ENCODE results near the gene SPRED2. TPM values are rescaled to one million over a fixed set of nuclear protein-coding genes. Genes with fewer than 3 reads are reported as not detected.

Gene SPRED2
- total and polyA plus RNA-seq, 2 of the 8 experiments (the other 6 are each of a cell fraction or from before 2014, with no cell fraction given): 15.3 to 22.5 TPM

GRCh38 chr2:65309699-65310098 lies 122.7 kb downstream of the SPRED2 start:
- Histone ChIP-seq H3K79me2 (ENCODE audit: control insufficient read depth in 1 of 2, insufficient read depth in 2 of 2, low read length in 2 of 2) (no peaks in the 10 kb centered on the region), H2BK12ac (ENCODE audit: low read depth, low read length) (no peak overlapping the region), H2BK20ac (ENCODE audit: low read length) (no peak overlapping the region), H3K36me3 (ENCODE audit: control insufficient read depth in 2 of 4, insufficient read depth in 4 of 4, low read length in 3 of 4) (peaks cover 0 to 6% (median 0%) of the 10 kb centered on the region in 4 experiments; a peak in 1 of 8 replicates), H3K27me3 (replicated peaks in 1 of 4; ENCODE audit: control insufficient read depth in 3 of 4, extremely low read depth in 1 of 4, insufficient read depth in 3 of 4, low read length in 3 of 4) (no peaks in the 10 kb centered on the region), H3K14ac (ENCODE audit: insufficient read length) (no peak overlapping the region), H3K4me1 (replicated peaks in 1 of 4; ENCODE audit: control insufficient read depth in 3 of 4, insufficient read depth in 4 of 4, low read length in 3 of 4) (no peaks in the 10 kb centered on the region), H2AFZ (ENCODE audit: low read length) (no peak overlapping the region), H3K18ac (ENCODE audit: extremely low read depth, low read length) (no peak overlapping the region), H3K23ac (ENCODE audit: insufficient read length) (no peak overlapping the region), H3K9ac (replicated peaks in 1 of 4; ENCODE audit: extremely low read depth in 1 of 4, low read depth in 3 of 4, low read length in 3 of 4) (no peak overlapping the region), H3K23me2 (ENCODE audit: low read depth, low read length) (no peaks in the 10 kb centered on the region; the same call in 1 of the 2 replicates), H2AK5ac (ENCODE audit: low read depth, low read length) (no peak overlapping the region), H4K8ac (ENCODE audit: extremely low read depth, insufficient read depth, low read length) (no peak overlapping the region), H3K9me3 (ENCODE audit: insufficient read depth in 2 of 2, low read depth in 1 of 2, low read length in 1 of 2) (no peaks in the 10 kb centered on the region), H3K27ac (ENCODE audit: low read depth, low read length) (no peak overlapping the region), H3K4me2 (ENCODE audit: insufficient read depth in 1 of 2, low read depth in 2 of 2, low read length in 2 of 2) (no peak overlapping the region), H3K4ac (replicated peaks; ENCODE audit: insufficient read length, low read depth, low read length) (no peak overlapping the region), H4K20me1 (replicated peaks in 1 of 2; ENCODE audit: control insufficient read depth in 1 of 2, insufficient read depth in 2 of 2, low read length in 2 of 2) (peaks cover 0 to 3% of the 10 kb centered on the region in 2 experiments), H3K56ac (replicated peaks; ENCODE audit: insufficient read length, low read depth, low read length) (no peak overlapping the region), H3K4me3 (ENCODE audit: extremely low read depth in 1 of 4, insufficient read depth in 2 of 4, low read depth in 3 of 4, low read length in 4 of 4) (no peak overlapping the region), H2BK120ac (replicated peaks; ENCODE audit: low read depth, low read length) (no peak overlapping the region), H4K91ac (replicated peaks; ENCODE audit: insufficient read length, low read length) (no peak overlapping the region), H2BK5ac (ENCODE audit: low read depth, low read length) (no peak overlapping the region), H4K5ac (ENCODE audit: insufficient read length, low read depth, low read length) (no peak overlapping the region), H3K79me1 (ENCODE audit: low read depth, low read length) (no peaks in the 10 kb centered on the region), H2BK15ac (ENCODE audit: low read length) (no peak overlapping the region)
- FAIRE-seq: no peak
- ChIA-PET POLR2A (ENCODE audit: partially characterized antibody) (no interaction called here), CTCF (ENCODE audit: partially characterized antibody) (interaction anchor here (1.6 to 2.3 kb wide), 3 partner anchors 10 to 43 kb away, joined by 3 to 13 read pairs (median 5); no protein-coding TSS in a partner anchor)
- WGBS, 2 experiments (ENCODE audit: extremely low coverage in 1 of 2, insufficient coverage in 1 of 2, insufficient read length in 1 of 2, insufficient replicate concordance in 2 of 2, low coverage in 1 of 2, low lambda C conversion rate in 2 of 2, missing lambda C conversion rate in 1 of 2): 86% methylated on average over 8 of the region's 8 CpGs; no CpG with 5 or more reads in 1 of the 2 experiments
- no peak for DNase-seq (ENCODE audit: low read depth in 1 of 2, low spot score in 2 of 2)
- TF ChIP-seq SIN3A (conservative IDR thresholded peaks at IDR 0.05 in 1 of 2, IDR thresholded peaks at IDR 0.05 in 1 of 2; ENCODE audit: low read depth in 1 of 2, low read length in 2 of 2) (no peak), SUZ12 (IDR thresholded peaks at IDR 0.05; ENCODE audit: low read length) (no peak), GABPA (IDR thresholded peaks at IDR 0.05; ENCODE audit: borderline replicate concordance, insufficient read depth, low read length) (no peak), ASH2L (IDR thresholded peaks at IDR 0.05; ENCODE audit: low read length) (no peak), CBX8 (IDR thresholded peaks at IDR 0.05; ENCODE audit: borderline replicate concordance, low read depth, low read length) (no peak), EZH2 (IDR thresholded peaks at IDR 0.05; ENCODE audit: low read depth, low read length, severe bottlenecking) (no peak), TEAD4 (IDR thresholded peaks at IDR 0.05; ENCODE audit: low read depth, low read length) (no peak), TBP (IDR thresholded peaks at IDR 0.05; ENCODE audit: low read depth, low read length) (no peak), JUN (IDR thresholded peaks at IDR 0.05; ENCODE audit: low read depth, low read length) (no peak)

All from H1 (cell line).